GM21526 (cell line): Measurements from ENCODE around the gene H3-3A.
"Not testable (repeated sequence)": the region's sequence is repeated elsewhere in the genome, so short reads cannot be mapped to it uniquely, and the experiment has no call there.

Source experiments
- ATAC-seq: cut with Tn5 transposase; IDR thresholded peaks from one replicate; pipeline ENCODE4 v1.9.1; 2021; ENCODE audit warnings: moderate library complexity; ENCODE audit not compliant: unreplicated experiment, low FRiP score

The H3-3A gene

DNA sequence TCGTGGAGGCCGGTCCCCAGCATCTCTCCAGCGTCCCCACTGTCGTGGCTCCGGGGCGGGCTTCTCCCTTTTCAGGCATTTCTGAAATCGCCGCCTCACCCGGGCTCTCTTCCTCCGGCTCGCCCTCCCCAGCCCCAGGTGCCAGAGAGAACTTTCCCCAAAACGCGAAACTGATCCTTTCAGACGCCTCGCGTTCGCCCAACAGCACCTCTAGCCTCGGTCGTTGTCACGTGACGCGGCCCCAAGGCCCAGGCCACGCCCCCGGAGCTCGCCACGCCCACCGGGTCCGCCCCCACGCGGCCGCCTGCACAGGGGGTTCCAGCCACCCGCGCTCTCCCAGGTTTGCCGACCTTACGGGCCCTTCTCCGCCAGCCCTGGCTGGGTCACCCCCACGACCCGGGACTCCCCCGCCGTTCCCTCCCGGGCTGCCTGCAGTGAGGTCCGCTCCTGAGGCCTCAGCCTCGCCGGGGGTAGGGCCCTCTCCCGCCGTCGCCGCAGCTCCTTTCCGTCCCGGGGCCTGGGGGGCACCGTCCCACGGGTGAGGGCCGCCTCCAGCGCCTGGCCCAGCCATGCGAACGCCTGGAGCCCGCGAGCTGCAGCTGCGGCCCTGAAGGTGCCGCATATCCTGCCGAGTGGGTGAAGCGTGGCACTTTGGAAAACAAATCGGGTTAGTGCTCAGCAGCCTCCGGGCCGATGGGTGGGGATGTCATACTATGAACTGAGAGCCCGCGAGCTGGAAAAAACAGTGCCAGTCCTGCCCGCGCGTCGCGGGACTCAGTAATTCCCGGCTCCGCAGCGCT is 21.0 kb downstream of the H3-3A start:
- ATAC-seq = peak; percentile 86

DNA sequence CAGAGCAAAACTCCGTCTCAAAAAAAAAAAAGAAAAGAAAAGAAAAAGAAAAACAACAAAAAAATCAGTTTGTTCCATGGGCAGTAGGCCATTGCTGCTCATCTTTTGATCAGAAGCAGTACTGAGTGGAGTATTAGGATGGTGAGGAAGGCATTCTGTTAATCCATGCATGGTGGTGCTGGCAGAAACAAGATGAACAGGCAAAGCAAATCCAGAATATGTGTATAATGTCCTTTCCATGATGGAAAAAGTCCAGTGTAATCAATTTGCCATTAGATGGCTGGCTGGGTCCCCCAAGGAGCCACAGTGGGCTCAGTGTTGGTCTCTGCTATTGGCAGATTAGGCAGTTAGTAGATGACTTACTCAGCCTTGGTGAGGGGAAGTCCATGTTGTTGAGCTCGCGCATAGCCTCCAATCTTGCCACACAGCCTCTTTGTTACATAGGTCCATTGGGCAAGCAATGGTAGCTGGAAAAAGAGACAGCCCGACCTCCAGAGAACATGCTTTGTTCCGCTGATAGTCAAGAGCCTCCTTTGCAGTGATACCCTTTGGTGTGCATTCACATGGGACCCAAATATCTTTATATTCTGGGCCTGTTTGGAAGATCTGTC is 23.3 kb downstream of the H3-3A start:
- no peak for ATAC-seq

DNA sequence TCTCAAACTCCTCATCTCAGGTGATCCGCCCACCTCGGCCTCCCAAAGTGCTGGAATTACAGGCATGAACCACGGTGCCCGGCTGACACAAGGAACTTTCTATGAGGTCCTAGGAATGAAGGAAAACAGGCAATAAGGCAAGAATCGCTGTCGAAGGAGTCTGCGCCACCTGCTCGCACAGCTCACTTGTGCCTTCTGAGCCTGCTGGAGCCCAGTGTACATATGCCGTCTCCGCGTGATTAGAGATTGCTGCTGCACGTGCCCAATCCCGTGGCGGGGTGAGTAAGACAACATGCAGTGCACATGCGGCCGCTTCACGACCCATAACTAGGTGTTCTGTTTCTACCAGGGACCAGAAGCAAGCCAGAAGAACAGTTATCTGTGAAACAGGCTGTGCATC is 24.3 kb downstream of the H3-3A start:
- ATAC-seq = no peak

DNA sequence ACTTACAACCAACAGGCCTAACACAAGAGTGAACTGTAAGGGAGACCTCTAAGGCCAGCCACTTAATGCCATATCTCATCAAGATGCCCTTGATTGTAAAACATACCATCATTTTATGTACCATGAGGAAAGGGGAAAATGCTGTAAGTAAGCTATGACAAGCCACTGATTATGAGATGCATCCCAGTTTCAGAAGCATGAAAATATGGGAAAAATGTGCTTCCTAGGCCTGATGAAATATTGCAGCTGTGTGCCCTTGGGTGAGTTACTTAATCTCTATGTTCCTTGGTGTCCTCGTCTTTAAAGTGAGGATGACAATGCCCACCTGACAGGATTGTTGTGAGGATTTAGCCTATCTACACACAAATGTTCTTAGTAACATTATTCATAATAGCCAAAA is 28.9 kb downstream of the H3-3A start:
- ATAC-seq = no peak

DNA sequence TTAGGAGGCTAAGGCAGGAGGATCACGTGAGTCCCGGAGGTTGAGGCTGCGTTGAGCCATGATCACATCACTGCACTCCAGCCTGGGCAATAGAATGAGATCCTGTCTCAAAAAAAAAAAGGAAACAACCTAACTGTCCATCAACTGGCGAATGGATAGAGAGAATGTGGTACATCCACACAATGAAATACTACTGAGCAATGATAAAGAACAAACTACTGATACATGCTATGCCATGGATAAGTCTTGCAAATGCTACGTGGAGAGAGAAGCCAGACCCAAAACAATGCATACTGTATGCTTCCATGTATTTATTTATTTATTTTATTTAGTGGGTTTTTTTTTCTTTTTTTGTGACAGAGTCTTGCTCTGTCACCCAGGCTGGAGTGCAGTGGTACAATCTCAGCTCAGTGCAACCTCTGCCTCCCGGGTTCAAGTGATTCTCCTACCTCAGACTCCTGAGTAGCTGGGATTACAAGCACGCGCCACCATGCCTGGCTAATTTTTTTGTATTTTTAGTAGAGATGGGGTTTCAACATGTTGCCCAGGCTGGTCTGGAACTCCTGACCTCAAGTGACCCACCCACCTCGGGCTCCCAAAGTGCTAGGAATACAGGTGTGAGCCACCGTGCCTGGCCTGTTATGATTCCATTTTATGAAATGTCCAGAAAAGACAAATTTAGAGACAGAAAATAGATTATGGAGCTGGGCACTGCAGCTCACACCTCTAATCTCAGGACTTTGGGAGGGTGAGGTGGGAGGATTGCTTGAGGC is 29.7 kb downstream of the H3-3A start:
- not testable (repeated sequence) for ATAC-seq

DNA sequence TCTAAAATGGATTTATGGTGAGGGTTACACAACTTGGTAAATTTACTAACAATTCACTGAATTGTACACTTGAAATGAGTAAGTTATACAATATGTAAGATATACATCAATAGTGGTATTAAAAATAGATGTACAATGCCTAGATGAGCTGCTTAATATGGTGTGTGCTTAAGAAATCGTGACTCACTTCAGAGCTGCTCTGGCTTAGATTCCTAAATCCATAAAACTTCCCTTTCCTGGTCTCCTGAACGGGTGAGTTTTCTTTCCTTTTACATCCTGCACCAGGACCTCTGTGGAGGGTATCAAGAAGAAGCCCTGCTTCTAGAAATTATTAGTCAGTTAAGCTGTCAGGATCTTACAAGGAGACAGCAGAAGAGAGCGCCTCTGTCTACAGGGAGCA is 30.4 kb downstream of the H3-3A start:
- ATAC-seq = no peak

DNA sequence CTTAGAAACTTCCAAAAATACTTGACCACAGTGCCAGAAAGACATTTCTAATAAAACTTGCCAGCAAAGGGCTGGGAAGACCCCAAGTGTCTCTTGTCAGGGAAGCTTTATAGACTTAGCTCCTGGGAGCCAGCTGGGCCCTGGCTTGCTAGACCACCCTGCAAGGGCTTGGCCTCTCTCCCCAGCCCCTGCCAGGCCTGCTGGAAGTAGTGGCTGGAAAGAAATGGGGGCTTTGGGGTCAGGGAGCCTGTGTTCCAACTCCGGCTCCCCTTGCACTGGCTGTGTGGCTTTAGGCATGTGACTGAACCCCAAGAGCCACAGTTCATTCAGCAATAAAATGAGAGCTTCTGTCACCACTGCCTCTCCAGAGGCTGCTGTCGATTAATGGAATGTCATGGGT is 31.1 kb downstream of the H3-3A start:
- no peak for ATAC-seq

DNA sequence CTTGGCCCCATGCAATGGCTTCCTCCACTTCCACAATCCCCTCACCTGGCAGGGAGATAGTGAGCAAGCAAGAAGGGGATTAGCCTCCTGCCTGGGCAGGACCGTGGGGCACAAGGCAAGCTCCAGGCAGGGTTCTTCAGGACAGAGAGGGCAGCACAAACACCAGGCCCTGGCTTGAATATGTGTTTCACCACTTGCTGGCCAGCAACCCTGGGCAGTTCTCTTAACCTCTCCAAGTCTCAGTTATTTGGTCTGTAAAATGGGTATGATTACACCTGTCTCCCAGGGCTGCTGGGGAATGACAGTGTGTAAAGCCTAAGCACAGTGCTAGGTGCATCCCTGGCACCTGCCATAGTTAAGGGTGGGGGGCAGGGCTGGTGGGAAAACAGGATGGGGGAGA is 31.9 kb downstream of the H3-3A start:
- ATAC-seq = no peak

DNA sequence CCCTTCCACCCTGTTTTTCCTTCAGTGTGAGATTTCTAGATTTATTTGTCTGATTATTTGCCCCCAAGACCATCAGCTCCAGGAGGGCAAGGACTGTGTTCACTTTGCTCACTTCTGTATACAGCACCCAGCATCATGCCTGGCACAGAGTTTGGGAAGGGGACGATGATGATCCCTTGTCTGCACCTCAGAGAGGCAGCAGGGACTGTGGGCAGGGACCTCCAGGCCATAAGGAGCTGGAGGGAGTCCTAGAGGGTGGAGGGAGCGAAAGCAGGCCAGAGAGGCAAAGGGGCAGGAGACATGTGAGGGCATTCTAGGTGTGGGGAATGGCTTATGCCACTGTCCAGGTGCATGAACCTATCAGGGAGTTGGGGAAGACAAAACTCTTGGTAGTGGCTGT is 32.8 kb downstream of the H3-3A start:
- no peak for ATAC-seq

DNA sequence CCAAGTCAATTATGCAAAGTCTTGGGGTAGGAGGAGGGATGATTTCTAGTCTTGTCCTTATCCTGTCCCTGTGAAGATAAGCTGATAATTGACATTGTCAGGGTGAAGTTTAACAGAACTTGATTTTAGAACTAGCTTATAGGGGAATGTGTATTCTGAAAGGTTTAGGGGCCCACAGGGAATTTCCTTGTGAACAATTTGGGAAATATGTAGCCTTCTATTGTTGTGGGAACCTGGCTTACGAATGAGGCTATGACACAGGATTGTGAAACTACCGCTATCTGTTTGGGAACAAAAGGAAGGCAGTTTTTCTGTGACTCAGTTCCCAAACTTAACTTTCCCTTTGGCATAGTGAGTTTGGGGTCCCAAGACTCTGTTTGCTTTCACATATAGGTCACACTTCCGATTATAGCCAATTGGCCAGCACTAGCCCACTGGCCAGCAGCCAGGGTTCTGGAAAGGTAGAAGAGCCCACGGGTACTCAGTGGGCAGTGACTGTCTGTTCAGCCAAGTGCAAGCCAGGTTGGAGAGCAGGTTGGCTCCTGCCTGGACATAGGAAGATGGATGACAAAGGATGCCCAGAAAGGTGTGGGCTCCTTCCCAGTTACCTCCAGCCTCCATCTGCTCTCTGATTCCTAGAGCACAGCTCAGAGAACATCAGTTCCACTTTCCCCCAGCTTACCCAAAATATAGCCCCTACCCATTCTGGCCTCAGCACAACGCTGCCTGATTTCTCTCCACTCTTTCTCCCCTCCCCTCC is 35.5 kb downstream of the H3-3A start:
- ATAC-seq = no peak

DNA sequence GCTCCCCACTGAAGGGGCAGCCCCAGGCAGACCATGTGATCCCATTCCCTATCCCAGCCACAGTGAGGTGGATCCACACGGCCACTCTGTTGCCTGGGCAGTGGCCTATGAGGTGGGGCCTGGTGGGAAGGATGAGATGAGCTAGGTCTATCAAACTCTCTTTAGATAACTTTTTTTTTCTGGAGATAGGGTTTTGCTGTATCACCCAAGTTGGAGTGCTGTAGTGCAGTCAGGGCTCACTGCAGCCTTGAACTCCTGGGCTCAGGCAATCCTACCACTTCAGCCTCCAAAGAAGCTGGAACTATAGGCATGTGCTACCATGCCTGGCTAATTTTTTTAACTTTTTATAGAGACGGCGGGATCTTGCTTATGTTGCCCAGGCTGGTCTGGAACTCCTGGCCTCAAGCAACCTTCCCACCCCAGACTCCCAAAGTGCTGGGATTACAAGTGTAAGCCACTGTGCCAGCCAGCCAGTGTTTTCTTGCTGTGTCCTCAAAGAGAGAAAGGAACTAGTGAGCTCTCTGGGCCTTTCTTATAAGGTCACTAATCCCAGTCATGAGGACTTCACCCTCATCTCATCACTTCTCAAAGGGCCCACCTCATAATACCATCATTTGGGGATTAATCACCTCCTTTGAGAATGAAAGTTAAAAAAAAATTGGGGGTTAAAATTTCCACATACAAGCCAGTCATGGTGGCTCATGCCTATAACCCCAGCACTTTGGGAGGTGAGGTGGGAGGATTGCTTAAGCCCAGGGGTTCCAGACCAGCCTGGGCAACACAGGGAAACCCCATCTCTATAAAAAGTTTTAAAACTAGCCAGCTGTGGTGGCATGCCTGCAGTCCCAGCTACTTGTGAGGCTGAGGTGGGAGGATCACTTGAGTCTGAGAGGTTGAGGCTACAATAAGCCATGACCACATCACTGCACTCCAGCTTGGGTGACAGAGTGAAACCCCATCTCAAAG is 36.6 kb downstream of the H3-3A start:
- ATAC-seq = no peak

DNA sequence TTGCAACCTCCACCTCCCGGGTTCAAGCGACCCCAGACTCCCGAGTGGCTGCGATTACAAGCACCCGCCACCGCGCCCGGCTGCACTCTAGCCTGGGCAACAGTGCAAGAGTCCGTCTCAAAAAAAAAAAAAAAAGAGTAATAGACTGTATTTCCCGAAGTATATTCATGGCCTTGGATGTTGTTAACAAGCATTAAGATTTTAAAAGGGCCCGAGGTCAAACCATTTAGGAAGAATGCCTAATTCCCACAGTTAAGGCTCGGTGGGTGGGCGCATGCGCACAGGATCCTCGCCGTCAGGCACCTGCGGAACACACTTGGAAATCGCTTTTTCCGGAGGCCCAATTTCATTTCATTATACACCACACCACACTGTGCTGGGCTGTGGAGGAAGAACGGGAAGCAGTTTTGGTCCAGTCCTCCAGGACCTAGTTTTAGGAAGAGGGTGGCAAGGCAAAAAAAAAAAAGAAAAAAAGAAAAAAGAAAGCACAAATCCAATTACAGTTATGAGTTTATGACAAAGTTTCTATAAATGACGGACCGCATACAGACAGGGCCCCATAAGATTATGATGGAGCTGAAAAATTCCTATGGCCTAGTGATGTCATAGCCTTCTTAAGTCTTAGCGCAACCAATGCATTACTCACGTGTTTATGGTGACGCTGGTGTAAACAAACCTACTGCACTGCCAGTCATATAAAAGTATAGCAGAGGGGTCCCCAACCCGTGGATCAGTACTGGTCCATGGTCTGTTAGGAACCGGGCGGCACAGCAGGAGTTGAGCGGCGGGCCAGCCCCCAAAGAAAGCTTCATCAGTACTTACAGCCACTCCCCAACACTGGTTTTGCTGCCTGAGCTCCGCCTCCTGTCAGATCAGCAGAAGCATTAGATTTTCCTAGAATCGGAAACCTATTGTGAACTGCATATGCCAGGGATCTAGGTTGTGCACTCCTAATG is 38.2 kb downstream of the H3-3A start:
- ATAC-seq = no peak

DNA sequence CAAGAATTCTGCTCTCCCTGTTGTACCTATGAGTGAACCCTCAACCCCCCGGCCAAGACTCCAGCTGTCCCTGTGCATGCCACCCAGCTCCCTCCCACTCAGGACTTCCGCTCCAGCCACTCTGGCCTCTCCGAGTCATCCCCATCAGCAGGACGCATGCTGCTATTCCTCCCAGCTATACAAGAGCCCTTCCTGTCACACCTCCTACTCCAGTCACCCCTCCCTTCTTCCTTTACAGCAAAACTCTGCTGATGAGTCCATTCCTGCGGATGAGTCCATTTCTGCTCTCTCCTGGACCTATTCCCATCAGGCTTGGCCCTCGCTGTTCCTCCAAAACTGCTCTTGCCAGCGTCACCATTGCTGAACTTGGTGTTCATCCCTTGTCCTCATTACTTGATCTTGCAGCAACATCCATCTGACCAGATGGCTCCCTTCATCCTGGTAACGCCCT is 42.2 kb downstream of the H3-3A start:
- no peak for ATAC-seq

DNA sequence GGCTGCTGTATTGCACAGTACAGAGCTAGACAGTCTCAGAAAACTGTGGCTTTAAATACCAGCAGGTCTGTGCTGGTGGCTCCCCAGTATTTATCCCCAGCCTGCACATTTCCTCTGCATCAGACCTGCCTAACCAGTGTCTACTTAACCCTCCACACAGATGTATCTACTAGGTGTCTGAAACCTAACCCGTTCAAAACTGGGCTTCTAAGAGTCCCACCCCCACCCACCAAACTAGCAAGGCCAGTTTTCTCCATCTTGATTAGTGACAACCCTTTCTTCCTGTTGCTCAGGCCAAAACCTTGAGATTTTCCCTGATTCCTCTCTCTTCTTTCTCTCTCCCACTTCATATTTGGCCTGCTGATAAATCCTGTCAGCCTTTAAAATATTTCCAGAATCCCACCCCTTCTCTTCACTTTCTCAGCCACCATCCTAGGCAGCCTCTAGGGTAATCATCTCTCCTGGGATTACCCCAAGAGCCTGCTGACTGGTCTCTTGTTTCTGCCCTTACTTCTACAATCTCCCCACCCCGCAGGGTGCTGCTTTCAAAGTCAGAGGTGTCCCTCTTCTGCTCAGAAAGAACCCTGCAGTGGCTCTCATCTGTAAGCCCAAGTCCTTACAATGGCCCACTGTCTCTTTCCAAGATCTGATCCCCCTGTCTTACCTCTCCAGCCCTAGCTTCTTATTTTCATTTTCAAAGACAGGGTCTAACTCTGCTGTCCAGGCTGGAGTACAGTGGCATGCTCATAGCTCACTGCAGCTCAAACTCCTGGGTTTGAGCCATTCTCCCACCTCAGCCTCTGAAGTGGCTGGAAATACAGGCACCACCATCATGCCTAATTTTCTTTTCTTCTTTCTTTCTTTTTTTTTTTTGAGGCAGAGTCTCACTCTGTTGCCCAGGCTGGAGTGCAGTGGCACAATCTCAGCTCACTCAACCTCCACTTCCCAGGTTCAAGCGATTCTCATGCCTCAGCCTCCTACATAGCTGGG is 45.2 kb downstream of the H3-3A start:
- ATAC-seq = no peak

DNA sequence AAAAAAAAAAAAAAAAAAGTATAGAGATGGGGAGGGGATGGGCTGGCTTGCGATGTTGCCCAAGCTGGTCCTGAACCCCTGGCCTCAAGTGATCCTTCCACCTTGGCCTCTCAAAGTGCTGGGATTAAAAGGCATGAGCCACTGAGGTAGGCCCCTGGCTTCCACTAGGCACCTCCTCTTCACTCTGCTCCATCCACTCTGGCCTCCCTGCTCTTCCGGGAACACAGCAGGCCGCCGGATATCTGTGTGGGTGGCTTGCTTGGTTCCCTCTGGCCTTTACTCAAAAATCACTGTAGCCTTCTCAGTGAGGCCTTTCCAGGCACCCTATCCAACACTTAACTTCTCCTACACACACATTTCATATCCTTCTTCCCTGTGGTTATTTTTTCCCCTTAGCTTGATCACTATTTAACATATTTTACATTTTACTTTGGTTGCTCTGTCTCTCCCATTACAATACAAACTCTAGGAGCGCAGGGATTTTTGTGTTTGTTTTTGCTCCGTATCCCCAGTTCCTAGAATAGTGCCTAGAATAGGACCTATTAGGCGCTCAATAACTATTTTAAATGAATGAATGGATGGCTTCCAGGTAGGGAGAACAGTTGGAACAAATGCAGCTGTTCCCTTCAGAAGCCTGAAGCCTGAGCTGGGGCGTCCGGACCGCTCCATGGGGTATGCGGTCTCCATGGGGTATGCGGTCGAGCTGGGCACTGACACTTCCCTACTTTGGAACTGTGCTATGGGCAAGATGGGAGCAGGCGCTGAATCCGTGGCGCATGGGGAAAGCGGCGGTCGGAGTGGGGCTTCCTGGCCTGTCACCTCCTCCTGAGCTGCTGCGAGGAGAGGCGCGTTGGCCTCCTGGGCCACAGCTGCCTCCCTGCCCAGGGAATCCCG is 46.7 kb downstream of the H3-3A start:
- ATAC-seq = peak; percentile 4

DNA sequence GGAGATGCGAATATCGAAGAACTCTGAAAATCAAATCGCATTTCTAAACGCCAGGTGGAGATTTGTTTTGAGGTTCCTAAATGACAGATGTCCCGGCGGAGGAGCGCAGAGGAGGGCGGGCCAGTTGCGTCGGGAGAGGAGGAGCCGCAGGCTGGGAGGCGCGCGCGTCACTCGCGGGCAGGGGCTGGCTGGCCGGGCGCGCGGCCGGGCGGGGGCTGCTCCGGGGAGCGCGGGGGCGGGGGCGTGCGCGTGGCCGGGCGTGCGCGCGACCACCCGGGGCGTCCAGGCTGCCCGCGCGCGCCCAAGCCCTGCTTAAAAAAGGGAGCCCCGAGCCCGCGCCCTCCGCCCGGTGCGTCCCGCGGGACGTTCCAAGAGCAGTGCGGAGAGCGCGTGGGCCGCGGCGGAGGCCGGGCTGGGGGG is 47.3 kb downstream of the H3-3A start:
- peak; percentile 68 for ATAC-seq
